ENCODE measurements around the gene ILRUN.
"Not testable (repeated sequence)": the region's sequence is repeated elsewhere in the genome, so short reads cannot be mapped to it uniquely, and the experiment has no call there.

Gene ILRUN

DNA sequence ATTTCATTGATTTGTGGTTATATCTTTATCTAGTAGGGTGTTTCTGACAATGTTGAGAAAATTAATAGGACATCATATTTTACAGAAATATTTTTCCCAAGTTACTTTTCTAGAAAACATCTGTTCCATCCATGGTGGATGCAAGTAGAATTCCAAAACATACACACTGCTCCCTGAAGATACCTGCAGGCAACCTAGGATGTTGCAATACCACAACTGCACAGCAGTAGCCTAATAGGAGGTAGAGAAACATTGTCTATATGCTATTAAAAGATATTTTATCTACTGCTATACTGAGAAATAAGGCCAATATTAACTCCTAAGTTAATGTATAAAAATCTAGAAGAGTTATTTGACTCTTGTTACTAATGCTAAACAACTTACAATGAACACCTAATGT lies 6.8 kb downstream of the ILRUN start:
- TF ChIP-seq, protein P1, sequence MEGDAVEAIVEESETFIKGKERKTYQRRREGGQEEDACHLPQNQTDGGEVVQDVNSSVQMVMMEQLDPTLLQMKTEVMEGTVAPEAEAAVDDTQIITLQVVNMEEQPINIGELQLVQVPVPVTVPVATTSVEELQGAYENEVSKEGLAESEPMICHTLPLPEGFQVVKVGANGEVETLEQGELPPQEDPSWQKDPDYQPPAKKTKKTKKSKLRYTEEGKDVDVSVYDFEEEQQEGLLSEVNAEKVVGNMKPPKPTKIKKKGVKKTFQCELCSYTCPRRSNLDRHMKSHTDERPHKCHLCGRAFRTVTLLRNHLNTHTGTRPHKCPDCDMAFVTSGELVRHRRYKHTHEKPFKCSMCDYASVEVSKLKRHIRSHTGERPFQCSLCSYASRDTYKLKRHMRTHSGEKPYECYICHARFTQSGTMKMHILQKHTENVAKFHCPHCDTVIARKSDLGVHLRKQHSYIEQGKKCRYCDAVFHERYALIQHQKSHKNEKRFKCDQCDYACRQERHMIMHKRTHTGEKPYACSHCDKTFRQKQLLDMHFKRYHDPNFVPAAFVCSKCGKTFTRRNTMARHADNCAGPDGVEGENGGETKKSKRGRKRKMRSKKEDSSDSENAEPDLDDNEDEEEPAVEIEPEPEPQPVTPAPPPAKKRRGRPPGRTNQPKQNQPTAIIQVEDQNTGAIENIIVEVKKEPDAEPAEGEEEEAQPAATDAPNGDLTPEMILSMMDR (IDR thresholded peaks at IDR 0.05; ENCODE audit: low read depth, low read length, missing control alignments): no peak
- H3K27ac ChIP-seq: no peak overlapping the region
- H3K4me3 ChIP-seq (ENCODE audit: low read depth, low read length): no peak overlapping the region
- no peaks in the 10 kb centered on the region for H3K27me3 ChIP-seq (replicated peaks)
- in situ Hi-C loops (cut with HindIII; ENCODE audit: low pct_ligation_motif_present, low sequenced_read_pairs): no loop called here
- no peaks in the 10 kb centered on the region for H3K36me3 ChIP-seq (replicated peaks)
- no peak for DNase-seq

DNA sequence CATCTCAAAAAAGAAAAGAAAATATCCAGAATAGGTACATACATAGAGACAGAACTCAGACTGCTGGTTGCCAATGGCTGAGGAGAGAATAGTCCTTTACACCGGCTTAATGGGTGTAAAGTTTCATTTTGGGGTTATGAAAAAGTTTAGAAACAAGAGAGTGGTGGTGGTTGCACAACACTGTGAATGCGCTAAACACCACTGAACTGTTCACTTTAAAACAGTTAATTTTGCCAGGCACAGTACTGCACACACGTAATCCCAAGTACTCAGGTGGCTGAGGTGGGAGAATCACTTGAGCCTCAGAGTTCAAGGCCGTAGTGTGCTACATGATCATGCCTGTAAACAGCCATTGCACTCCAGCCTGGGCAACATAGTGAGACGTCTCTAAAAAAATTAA lies 7.6 kb downstream of the ILRUN start:
- H3K27ac ChIP-seq: no peak overlapping the region
- TF ChIP-seq, protein P1 (IDR thresholded peaks at IDR 0.05; ENCODE audit: low read depth, low read length, missing control alignments): no peak
- in situ Hi-C loops (cut with HindIII; ENCODE audit: low pct_ligation_motif_present, low sequenced_read_pairs): no loop called here

DNA sequence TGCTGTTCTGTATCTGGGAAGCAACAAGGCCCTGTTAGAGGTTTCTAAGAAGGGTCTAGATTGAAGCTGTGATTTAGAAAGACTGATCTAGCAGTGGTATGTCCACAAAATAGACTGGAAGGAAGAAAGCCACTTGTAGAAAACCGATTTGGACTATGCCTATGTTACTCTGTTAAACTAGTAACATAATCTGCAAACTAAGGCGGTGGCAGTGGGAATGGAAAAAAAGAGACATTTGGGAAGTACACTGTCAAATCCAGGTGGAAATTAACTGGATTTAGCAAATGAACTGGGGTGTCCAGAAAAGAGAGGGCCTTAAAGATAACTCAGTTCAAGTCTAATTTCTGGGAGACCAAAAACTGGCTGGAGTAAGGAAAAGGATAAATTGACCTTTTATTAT lies 11.6 kb downstream of the ILRUN start:
- no peak for DNase-seq
- Histone ChIP-seq H3K4me3 (ENCODE audit: low read depth, low read length) (no peak overlapping the region), H3K36me3 (replicated peaks) (no peaks in the 10 kb centered on the region), H3K27ac (no peak overlapping the region), H3K27me3 (replicated peaks) (no peaks in the 10 kb centered on the region)
- TF ChIP-seq, protein P1 (IDR thresholded peaks at IDR 0.05; ENCODE audit: low read depth, low read length, missing control alignments): no peak
- in situ Hi-C loops (cut with HindIII; ENCODE audit: low pct_ligation_motif_present, low sequenced_read_pairs): no loop called here

More for the DNA sequence above, 7.6 kb downstream of the ILRUN start:
- H3K36me3 ChIP-seq (replicated peaks): no peaks in the 10 kb centered on the region
- DNase-seq: no peak
- no peak overlapping the region for H3K4me3 ChIP-seq (ENCODE audit: low read depth, low read length)
- H3K27me3 ChIP-seq (replicated peaks): no peaks in the 10 kb centered on the region

DNA sequence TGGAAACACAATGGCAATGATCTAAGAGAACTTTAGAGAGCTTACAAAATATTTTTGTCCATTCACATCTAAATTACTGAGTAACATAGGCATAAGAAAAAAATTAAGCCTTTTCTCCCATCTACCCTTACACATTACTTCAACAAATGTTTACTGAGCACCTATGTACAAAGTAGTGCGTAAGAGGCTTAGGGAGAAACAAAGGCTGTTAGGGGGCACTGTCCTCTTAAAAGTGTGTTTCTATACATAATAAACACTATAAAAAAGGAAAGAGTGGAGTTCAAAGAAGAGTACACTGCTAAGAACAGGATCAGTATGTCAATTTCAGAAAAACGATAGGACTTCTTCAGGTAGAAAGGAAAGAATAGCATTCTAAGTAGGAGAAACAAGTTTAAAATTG lies 12.2 kb downstream of the ILRUN start:
- Histone ChIP-seq H3K27ac (no peak overlapping the region), H3K4me3 (ENCODE audit: low read depth, low read length) (no peak overlapping the region), H3K36me3 (replicated peaks) (no peaks in the 10 kb centered on the region), H3K27me3 (replicated peaks) (no peaks in the 10 kb centered on the region)
- in situ Hi-C loops (cut with HindIII; ENCODE audit: low pct_ligation_motif_present, low sequenced_read_pairs): no loop called here
- DNase-seq: no peak
- TF ChIP-seq, protein P1 (IDR thresholded peaks at IDR 0.05; ENCODE audit: low read depth, low read length, missing control alignments): no peak

DNA sequence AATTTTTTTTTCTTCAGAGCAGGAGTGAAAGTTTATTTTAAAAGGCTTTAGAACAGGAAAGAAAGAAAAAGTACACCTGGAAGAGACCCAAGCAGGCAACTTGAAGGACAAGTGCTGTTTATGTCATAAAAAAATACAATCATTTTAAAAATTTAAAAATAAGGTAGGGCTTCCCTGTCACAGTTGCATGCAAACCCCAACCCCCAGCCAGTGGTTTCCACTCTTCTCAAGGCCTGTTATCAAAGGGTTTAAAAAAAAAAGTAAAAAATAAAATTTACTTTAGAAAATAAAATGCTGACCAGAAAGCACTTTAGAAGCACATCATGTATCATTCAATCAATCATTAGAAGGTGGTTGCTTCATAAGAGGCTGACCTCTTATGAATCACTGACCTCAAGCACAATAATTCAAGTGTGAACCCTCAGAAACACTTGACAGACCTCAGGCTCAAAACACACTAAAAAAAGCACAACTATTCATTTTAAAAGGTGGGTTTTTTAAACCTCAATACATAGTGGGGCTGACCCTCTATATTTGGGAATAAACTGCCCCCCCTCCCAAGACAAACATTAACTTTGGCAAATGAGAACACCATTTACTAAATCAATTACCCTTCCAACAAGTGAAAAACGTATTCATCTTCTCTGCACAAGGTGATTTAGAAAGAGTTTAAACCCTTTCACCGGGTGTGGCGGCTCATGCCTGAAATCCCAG lies 15.6 kb downstream of the ILRUN start:
- TF ChIP-seq, protein P1 (IDR thresholded peaks at IDR 0.05; ENCODE audit: low read depth, low read length, missing control alignments): no peak
- in situ Hi-C loops (cut with HindIII; ENCODE audit: low pct_ligation_motif_present, low sequenced_read_pairs): no loop called here
- no peak for DNase-seq

DNA sequence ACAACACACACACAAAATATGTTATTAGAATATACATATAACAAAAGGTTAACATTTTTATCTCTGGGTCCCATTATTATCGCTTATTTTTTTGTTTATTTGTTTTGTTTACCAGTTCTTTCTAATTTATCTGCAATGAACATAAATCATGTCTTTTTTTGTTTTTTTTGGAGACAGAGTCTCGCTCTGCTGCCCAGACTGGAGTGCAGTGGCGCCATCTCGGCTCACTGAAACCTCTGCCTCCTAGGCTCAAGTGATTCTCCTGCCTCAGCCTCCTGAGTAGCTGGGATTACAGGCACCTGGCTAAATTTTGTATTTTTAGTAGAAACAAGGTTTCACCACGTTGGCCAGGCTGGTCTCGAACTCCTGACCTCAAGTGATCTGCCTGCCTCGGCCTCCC lies 16.3 kb downstream of the ILRUN start:
- H3K4me3 ChIP-seq (ENCODE audit: low read depth, low read length); DNase-seq; H3K27ac ChIP-seq; in situ Hi-C loops (cut with HindIII; ENCODE audit: low pct_ligation_motif_present, low sequenced_read_pairs); H3K27me3 ChIP-seq (replicated peaks); H3K36me3 ChIP-seq (replicated peaks): not testable (repeated sequence)

More for the DNA sequence above, 15.6 kb downstream of the ILRUN start:
- Histone ChIP-seq H3K4me3 (ENCODE audit: low read depth, low read length) (no peak overlapping the region), H3K27me3 (replicated peaks) (no peaks in the 10 kb centered on the region), H3K36me3 (replicated peaks) (no peaks in the 10 kb centered on the region), H3K27ac (no peak overlapping the region)

All from brain microvascular endothelial cell (primary cell).